Measurements from ENCODE around the gene GRIA1.

- TF ChIP-seq POLR2A (IDR thresholded peaks at IDR 0.05) (no peak), EP300 (IDR thresholded peaks at IDR 0.05) (no peak)
- TF ChIP-seq, protein P1, sequence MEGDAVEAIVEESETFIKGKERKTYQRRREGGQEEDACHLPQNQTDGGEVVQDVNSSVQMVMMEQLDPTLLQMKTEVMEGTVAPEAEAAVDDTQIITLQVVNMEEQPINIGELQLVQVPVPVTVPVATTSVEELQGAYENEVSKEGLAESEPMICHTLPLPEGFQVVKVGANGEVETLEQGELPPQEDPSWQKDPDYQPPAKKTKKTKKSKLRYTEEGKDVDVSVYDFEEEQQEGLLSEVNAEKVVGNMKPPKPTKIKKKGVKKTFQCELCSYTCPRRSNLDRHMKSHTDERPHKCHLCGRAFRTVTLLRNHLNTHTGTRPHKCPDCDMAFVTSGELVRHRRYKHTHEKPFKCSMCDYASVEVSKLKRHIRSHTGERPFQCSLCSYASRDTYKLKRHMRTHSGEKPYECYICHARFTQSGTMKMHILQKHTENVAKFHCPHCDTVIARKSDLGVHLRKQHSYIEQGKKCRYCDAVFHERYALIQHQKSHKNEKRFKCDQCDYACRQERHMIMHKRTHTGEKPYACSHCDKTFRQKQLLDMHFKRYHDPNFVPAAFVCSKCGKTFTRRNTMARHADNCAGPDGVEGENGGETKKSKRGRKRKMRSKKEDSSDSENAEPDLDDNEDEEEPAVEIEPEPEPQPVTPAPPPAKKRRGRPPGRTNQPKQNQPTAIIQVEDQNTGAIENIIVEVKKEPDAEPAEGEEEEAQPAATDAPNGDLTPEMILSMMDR (IDR thresholded peaks at IDR 0.05), result no peak
Measured at GRCh38 chr5:153490118-153491037, at the start of gene GRIA1.
